Activated CD4-positive, alpha-beta T cell treated with anti-CD3 and anti-CD28 coated beads, Interleukin-10, Interleukin-2, amounts not matched to agents 100 ng/mL and 50 ng/mL, durations not matched to agents 16 hours and 8 hours (primary cell): ENCODE results near the gene FAM216A.
"Not testable (repeated sequence)": the region's sequence is repeated elsewhere in the genome, so short reads cannot be mapped to it uniquely, and the experiment has no call there.

Source experiments
- DNase-seq: peaks from one replicate; pipeline ENCODE4 v3.0.0-alpha.2; 2020

FAM216A gene, protein sequence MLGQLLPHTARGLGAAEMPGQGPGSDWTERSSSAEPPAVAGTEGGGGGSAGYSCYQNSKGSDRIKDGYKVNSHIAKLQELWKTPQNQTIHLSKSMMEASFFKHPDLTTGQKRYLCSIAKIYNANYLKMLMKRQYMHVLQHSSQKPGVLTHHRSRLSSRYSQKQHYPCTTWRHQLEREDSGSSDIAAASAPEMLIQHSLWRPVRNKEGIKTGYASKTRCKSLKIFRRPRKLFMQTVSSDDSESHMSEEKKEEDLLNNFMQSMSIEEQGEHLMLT

GRCh38 chr12:110468214-110469048 is at the start of gene FAM216A, which contains the start of gene GPN3:
FAM216A (plus strand) TSS chr12:110468845; CDS start chr12:110468876, 31 bp downstream.
GPN3 (minus strand) TSS chr12:110468257; CDS start chr12:110468203, 54 bp downstream.
- peak; percentile 98 for DNase-seq

GRCh38 chr12:110420644-110421043 is 48.0 kb upstream of the FAM216A start:
- not testable (repeated sequence) for DNase-seq

GRCh38 chr12:110421159-110421661 is 47.4 kb upstream of the FAM216A start:
- DNase-seq = no peak

- DNase-seq = no peak
Observed at GRCh38 chr12:110421701-110422100, 46.9 kb upstream of the FAM216A start.

GRCh38 chr12:110424237-110424636 is 44.4 kb upstream of the FAM216A start:
- DNase-seq = no peak

DNA sequence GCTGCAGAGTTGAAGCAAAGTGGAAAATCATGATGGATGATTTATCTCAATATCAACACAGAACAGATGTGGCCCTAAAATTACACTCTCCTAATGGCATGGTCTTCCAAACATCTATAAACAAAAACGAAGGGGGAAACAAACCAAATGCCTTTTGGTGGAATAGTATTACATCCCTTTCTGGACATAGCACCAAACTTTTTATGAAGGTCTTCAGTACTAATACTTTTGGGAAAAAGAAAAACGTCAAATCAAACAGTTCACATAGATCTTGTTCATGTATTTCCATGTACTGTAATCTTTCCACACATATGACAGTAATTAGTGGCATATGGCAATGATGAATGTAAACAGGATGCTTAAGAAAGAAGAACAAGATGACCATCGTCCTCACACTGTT is 42.2 kb upstream of the FAM216A start:
- DNase-seq = no peak

- DNase-seq = not testable (repeated sequence)
Observed at GRCh38 chr12:110429676-110430075, 39.0 kb upstream of the FAM216A start.

GRCh38 chr12:110431957-110432587 is 36.6 kb upstream of the FAM216A start:
- DNase-seq = peak; percentile 50

DNA sequence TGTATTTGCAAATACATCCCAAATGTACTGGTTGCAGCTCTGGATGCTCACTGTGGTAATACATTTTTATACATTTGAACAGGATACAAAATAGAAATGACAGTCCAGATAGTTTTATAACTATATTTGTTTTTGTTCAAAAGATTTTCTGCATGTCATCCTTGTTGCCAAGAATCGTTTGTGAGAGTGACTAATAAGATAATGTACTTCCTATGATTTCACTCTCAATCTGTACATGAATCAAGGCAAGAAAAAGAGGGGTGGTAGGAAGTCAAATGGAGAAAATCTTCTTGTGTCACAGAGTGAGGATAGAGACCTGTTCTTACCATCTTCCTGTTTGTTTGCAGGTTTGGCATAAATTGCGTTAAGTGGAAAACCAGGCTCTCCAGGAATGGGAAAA is 32.4 kb upstream of the FAM216A start:
- no peak for DNase-seq

DNA sequence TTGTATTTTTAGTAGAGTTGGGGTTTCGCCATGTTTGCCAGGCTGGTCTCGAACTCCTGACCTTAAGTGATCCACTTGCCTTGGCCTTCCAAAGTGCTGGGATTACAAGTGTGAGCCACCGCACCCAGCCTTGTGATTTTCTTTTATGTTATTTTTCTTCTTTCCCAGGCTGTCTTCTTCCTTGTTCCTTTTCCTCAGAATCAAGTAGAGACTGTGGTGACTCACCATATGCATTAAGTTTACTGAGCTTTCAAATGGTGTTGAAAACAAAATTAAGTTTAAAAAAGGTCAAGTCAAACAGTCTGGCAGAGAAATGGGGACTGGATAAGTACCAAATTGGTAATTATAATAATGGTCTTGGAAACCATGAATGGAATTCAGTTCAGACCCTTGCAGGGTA is 24.2 kb upstream of the FAM216A start:
- DNase-seq = no peak

DNA sequence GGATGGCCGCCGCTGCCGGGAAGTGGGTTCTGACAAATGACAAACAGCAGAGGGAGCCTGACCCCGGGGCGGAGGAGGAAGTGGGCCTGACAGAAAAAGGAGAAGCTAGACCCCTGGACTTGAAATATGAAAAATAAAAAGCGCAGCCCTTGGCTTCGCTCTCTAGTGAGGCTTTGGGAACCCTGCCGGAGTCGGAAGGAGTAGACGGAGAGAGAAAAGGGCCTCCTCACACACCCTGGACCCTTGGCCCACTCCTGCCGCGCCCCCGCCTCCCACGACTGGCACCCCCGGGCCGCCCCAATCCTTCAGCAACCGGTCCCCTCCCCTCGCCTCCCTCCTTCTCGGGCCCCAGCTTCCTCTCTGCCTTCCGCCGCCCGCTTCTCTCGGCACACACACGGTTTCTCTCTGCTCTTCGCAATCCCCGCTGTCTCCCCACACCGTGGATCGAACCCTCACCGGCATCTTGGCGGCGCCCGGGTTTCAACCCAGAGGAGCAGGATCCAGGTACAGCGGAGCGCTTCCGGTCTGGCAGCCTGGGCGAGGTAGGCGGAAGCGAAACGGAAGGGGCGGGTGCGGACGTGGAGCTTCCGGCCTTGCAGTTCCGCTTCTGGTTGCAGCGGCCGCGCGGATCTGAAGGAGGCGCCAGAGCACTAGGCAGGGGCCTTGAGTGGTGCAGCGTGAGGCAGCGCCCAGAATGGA is 18.7 kb upstream of the FAM216A start, which contains the start of gene ARPC3:
Gene ARPC3, minus strand, starts transcription at position 539 of the 699 bp plus-strand sequence. Its CDS starts 77 bp downstream, at position 462.
- DNase-seq = peak; percentile 97

- DNase-seq = no peak
Observed at GRCh38 chr12:110451263-110451662, 17.4 kb upstream of the FAM216A start.

- no peak for DNase-seq
Observed at GRCh38 chr12:110453569-110454296, 14.9 kb upstream of the FAM216A start.

DNA sequence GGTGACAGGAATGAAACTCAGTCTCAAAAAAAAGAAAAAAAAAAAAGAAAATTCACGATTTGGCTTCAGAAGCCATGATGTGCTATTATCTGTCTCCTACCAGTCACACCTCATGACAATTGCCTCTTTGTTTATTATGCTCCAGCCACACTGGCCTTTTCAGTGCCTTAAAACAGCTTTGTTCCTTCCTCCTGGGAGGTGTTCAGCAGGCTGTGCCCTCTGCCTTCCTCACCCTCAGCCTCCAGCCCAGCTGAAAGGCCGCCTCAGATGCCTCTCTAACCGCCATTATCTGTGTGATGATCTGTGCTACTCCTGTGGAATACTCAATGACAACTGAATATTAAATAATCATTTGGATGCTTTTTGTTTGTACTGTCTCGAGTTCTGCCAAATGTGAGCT is 9.9 kb upstream of the FAM216A start:
- no peak for DNase-seq

GRCh38 chr12:110461189-110461588 is 7.5 kb upstream of the FAM216A start:
- not testable (repeated sequence) for DNase-seq

DNA sequence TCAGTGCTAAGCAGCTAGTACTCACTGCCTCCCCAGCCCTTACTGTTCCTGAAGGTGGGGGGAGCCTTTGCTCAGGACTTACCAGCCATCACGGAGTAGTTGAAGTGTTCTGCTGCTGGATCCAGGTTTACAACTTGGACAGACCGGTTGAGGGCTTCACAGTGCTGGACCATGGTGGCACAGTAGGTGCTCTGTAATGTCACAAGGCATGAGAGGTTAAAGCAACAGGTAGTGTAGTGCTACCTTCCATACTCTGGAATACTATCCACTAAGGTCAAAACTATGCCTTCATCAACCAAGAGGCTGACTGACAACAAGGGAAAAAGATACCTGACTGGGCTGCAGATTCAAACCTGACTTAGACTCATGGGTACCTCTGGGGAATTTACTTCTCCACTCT is 3.6 kb upstream of the FAM216A start:
- no peak for DNase-seq

DNA sequence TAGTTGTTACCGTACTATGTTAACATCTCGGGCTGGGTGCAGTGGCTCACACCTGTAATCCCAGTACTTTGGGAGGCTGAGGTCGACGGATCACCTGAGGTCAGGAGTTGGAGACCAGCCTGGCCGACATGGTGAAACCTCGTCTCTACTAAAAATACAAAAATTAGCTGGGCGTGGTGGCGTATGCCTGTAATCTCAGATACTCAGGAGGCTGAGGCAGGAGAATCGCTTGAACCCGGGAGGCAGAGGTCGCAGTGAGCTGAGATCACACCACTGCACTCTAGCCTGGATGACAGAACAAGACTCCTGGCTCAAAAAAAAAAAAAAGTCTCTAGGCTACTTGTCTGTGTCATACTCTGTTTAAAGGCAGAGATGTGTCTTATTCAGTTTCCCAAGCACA is 2.9 kb upstream of the FAM216A start:
- DNase-seq = not testable (repeated sequence)

GRCh38 chr12:110466791-110467190 is 1.9 kb upstream of the FAM216A start:
- DNase-seq = no peak

DNA sequence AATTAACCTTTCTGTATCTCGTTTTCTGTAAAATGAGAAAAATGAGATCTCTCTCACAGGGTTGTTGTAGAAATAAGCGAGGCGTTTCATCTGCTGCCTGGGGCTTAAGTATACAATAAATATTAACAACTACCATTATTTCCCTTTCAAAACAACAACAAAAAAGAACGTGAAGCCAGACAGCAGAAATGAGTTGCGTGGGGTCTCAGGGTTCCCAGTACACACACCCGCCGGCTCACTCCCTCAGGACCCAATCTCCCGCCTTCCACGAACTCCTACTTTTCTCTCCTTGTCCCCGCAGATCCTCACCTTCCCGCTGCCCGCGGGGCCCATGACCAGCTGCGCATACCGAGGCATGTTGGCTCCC is 815 bp upstream of the FAM216A start:
- no peak for DNase-seq

- no peak for DNase-seq
Observed at GRCh38 chr12:110475426-110475825, 6.8 kb downstream of the FAM216A start.

GRCh38 chr12:110498984-110499706 is 30.5 kb downstream of the FAM216A start:
- DNase-seq = no peak
